HUES64 (cell line): ENCODE measurements around the gene UBXN10.

Experiments
- H3K27ac ChIP-seq: 2 replicates; pipeline ENCODE4 v1.7.0; 2013; ENCODE audit warnings: low read depth, low read length, inconsistent platforms
- H3K27me3 ChIP-seq: 2 replicates; pipeline ENCODE4 v1.6.1; 2013; ENCODE audit warnings: mild to moderate bottlenecking, low read length; ENCODE audit not compliant: insufficient read depth
- H3K36me3 ChIP-seq: 2 replicates; pipeline ENCODE4 v1.6.1; 2013; ENCODE audit warnings: mild to moderate bottlenecking, low read length; ENCODE audit not compliant: insufficient read depth
- H3K4me1 ChIP-seq: 2 replicates; pipeline ENCODE4 v1.6.1; 2013; ENCODE audit warnings: mild to moderate bottlenecking, low read length, moderate library complexity; ENCODE audit not compliant: insufficient read depth
- H3K4me3 ChIP-seq: 2 replicates; pipeline ENCODE4 v1.5.1; 2013; ENCODE audit warnings: mild to moderate bottlenecking, low read length, moderate library complexity
- H3K9ac ChIP-seq: 2 replicates; pipeline ENCODE4 v1.6.1; 2013; ENCODE audit warnings: mild to moderate bottlenecking, low read depth, low read length
- H3K9me3 ChIP-seq: 2 replicates; pipeline ENCODE4 v1.6.1; 2013; ENCODE audit warnings: low read depth, low read length; ENCODE audit not compliant: insufficient read depth
- WGBS: fragments of 150-250, 120-280 bp; methylation state at CpG from one replicate; pipeline ENCODE4 v1.1.7; 2013; ENCODE audit warnings: missing lambda C conversion rate; 5-methylcytosine and 5-hydroxymethylcytosine counted together

UBXN10 gene

DNA sequence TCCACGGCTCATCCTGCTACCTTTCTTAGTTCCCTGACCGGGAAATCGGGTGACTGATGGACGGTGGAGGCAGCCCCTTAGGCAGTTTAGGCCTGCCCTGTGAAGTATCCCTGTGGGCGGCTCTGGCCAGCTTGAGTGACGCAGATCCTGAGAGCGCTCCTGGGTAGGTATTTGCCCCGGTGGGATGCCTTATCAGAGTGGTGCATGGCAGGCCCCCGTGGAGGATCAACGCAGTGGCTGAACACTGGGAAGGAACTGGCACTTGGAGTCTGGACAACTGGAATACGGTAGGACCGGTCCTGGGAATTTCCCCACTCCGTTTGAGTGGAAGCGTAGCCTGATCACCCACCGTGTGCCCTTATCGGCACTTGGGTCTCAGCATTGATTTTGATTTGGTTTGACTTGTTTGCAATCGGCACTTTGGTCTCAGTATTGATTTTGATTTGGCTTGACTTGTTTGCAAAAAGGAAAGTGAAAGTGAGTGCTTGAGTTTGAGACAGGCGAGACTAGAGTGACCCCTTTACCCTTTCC lies 31.5 kb upstream of the UBXN10 start:
- Histone ChIP-seq H3K4me3 (no peak overlapping the region), H3K27ac (no peak overlapping the region)
- WGBS: 89% methylated on average over 18 of the region's 18 CpGs

DNA sequence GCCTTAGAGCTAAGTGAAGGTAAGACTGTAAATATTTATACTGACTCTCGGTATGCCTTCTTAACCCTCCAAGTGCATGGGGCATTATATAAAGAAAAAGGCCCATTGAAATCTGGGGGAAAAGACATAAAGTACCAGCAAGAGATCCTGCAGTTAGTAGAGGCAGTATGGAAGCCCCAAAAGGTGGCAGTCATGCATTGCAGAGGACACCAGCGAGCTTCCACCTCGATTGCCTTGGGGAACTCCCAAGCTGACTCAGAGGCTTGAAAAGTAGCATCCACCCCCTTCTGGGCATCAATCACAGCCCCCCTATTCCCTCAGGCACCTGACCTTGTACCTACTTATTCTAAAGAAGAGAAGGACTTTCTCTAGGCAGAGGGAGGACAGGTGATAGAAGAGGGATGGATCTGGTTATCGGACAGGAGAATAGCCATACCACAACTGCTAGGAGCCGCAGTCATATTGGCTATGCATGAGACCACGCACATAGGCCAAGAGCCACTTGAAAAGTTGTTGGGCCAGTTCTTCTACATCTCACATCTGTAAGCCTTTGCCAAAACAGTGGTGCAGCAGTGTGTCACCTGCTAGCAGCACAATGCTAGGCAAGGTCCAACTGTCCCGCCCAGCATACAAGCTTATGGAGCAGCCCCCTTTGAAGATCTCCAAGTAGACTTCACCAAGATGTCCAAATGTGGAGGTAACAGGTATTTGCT lies 27.4 kb upstream of the UBXN10 start:
- WGBS: 95% methylated on average over 7 of the region's 7 CpGs
- no peak overlapping the region for H3K27ac ChIP-seq
- H3K27me3 ChIP-seq: no peaks in the 10 kb centered on the region
- no peaks in the 10 kb centered on the region for H3K4me1 ChIP-seq
- H3K9me3 ChIP-seq: peaks cover 21% of the 10 kb centered on the region
- H3K9ac ChIP-seq: no peak overlapping the region
- no peak overlapping the region for H3K4me3 ChIP-seq
- no peaks in the 10 kb centered on the region for H3K36me3 ChIP-seq

More for the DNA sequence above, 31.5 kb upstream of the UBXN10 start:
- Histone ChIP-seq H3K27me3 (no peaks in the 10 kb centered on the region), H3K36me3 (no peaks in the 10 kb centered on the region), H3K4me1 (peaks cover 4% of the 10 kb centered on the region; the same call in 1 of the 2 replicates), H3K9me3 (no peaks in the 10 kb centered on the region), H3K9ac (no peak overlapping the region)

DNA sequence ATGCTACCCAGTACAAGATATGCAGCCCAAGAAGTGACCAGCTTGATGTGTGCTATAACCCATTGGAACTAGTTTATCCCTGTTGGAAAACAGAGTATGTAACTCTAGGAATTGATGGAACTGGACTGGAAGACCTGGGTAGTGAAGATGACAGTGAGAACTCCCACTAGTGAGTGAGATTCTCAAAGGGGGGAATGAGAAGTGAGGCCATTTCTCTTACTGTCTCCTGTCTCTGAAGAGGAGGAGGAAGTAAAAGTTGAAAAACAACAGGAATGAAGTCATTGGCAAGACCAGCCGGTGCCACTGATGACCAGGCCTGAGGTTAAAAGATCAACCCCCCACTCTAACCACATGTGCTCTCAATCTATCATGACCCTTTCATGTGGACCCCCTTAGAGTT lies 25.9 kb upstream of the UBXN10 start:
- no peak overlapping the region for H3K9ac ChIP-seq
- H3K27ac ChIP-seq: no peak overlapping the region
- H3K4me3 ChIP-seq: no peak overlapping the region
- WGBS: 95% methylated on average over 1 of the region's 1 CpG
- H3K9me3 ChIP-seq: peaks cover 21% of the 10 kb centered on the region
- no peaks in the 10 kb centered on the region for H3K36me3 ChIP-seq
- no peaks in the 10 kb centered on the region for H3K27me3 ChIP-seq
- H3K4me1 ChIP-seq: no peaks in the 10 kb centered on the region

DNA sequence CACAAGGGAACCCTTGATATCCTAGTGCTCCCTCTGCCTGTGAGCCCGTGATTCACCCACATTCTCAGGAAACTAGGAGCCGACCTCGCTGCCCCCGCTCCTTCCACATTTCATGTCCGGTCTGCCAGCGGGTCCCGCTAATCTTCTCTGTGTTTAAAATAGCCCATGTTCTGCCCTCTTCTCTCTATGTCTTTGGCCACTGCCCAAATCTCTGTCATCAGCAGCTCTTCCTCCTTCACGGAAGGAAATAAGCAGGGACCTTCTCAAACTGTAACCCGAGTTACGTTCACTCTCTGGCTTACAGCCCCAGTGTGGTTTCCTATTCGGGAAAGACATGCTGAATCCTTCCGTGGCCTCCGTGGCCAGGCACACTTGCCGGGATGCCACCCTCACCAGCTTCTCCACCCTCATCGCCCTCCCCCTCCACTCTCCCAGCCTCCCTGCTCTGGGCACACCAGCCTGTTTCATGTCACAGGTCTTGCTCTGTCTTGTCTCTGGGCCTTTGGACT lies 21.1 kb upstream of the UBXN10 start:
- Histone ChIP-seq H3K9ac (no peak overlapping the region), H3K9me3 (peaks cover 18% of the 10 kb centered on the region), H3K36me3 (no peaks in the 10 kb centered on the region), H3K27ac (no peak overlapping the region), H3K27me3 (no peaks in the 10 kb centered on the region), H3K4me3 (no peak overlapping the region), H3K4me1 (no peaks in the 10 kb centered on the region)
- 91% methylated on average over 15 of the region's 15 CpGs for WGBS

DNA sequence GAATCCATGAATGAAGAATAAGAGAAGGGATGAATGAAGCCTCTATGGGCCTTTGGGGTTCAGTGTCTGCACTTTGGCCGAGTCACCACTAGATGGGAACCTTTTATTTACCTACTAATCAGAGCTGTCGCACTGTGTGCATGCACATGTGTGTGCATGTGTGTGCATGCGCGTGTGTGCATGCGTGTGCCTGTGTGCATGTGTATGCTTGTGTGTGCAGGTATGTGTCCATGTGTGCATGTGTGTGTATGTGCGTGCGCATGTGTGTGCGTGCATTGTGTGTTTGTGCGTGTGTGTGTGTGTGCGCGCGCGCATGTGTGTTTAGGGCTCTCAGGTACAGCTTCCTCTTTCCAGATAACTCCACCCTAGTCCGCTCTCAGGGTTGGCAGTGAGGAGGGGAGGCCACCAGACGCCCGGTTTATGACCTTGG lies 20.4 kb upstream of the UBXN10 start:
- Histone ChIP-seq H3K27me3 (no peaks in the 10 kb centered on the region), H3K9me3 (peaks cover 11% of the 10 kb centered on the region), H3K36me3 (no peaks in the 10 kb centered on the region), H3K4me1 (no peaks in the 10 kb centered on the region), H3K4me3 (no peak overlapping the region), H3K27ac (no peak overlapping the region), H3K9ac (no peak overlapping the region)
- WGBS: 95% methylated on average over 12 of the region's 16 CpGs

DNA sequence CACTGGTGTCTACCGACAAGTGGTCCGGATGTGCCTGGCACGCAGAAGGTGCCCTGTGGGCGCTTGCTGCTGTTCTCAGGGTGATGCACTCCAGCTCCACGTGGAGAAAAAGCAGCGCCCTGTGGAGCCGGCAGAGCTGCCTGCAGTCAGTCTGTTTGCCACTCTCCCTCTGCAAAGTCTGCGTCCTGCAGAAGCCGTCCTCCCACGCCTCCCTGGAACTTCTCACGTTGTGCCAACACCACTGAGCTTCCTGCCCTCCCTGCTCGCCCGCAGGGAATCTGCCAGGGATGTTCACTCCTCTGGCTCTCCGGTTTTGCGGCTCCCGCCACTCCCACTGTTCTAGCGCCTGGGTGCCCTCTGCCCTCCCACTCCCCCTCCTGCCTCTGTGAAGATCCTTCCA lies 19.8 kb upstream of the UBXN10 start:
- WGBS: 82% methylated on average over 17 of the region's 17 CpGs
- H3K9ac ChIP-seq: no peak overlapping the region
- no peaks in the 10 kb centered on the region for H3K4me1 ChIP-seq
- no peaks in the 10 kb centered on the region for H3K36me3 ChIP-seq
- no peak overlapping the region for H3K27ac ChIP-seq
- H3K27me3 ChIP-seq: no peaks in the 10 kb centered on the region
- H3K4me3 ChIP-seq: no peak overlapping the region
- peaks cover 5% of the 10 kb centered on the region for H3K9me3 ChIP-seq

DNA sequence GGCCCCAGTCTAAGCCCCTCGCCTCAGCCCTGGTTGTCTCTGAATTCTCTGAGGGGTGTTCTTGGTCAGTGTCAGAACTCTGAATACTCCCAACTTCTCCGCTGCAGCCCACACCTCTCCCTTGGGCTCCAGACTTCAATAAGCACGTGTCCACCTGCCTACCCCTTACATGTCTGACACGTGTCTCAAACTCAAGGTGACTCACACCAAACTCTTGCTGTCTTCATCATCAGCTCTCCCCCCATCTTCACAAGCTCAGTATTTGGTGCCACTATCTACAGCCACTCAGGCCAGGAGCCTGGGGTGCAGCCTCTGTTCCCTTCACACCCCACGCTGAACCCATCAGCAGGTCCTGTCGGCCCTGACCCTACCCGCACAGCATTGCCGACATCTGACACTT lies 18.8 kb upstream of the UBXN10 start:
- H3K9me3 ChIP-seq: no peaks in the 10 kb centered on the region
- H3K9ac ChIP-seq: no peak overlapping the region
- no peak overlapping the region for H3K4me3 ChIP-seq
- no peaks in the 10 kb centered on the region for H3K4me1 ChIP-seq
- no peaks in the 10 kb centered on the region for H3K36me3 ChIP-seq
- H3K27me3 ChIP-seq: no peaks in the 10 kb centered on the region
- no peak overlapping the region for H3K27ac ChIP-seq
- 87% methylated on average over 7 of the region's 8 CpGs for WGBS

DNA sequence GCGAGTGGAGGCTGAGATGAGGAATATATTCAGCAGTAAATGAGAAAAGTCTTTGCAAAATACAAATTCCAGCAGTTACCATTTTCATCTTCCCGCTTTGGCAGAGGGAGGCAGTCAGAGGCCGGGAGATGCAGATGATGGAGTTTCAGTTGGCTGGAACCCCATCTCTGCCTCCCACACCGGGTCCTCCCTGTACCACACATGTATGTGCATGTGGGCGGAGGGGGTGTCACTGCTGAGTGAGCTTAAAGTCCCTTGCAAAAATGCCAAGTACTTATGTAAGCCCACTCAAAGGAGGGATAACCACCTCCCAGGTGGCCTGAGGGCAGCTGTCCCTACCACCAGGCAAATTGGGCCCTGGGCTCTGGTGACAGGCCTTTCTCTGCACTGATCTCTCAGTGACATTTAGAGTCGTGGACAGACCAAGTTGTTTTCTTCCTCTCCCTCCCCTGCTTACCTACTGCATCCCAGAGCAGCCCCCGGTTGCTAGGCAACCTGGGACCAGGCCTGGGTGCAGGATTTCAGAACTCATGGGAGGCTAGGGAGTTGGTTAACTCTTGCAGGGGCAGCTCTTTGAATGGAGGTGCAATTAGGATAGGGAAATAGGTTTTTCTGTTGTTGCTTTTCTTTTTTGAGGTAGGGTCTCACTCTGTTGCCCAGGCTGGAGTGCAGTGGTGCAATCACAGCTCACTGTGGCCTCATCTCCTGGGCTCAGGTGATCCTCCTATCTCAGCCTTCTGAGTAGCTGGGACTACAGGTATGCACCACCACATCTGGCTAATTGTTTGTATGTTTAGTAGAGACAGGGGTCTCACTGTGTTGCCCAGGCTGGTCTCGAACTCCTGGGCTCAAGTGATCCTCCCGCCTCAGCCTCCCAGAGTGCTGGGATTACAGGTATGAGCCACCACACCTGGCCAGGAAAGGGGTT lies 17.1 kb upstream of the UBXN10 start:
- H3K9me3 ChIP-seq: no peaks in the 10 kb centered on the region
- H3K36me3 ChIP-seq: no peaks in the 10 kb centered on the region
- no peak overlapping the region for H3K4me3 ChIP-seq
- H3K4me1 ChIP-seq: no peaks in the 10 kb centered on the region
- H3K27ac ChIP-seq: no peak overlapping the region
- 88% methylated on average over 9 of the region's 9 CpGs for WGBS
- no peak overlapping the region for H3K9ac ChIP-seq
- H3K27me3 ChIP-seq: no peaks in the 10 kb centered on the region

DNA sequence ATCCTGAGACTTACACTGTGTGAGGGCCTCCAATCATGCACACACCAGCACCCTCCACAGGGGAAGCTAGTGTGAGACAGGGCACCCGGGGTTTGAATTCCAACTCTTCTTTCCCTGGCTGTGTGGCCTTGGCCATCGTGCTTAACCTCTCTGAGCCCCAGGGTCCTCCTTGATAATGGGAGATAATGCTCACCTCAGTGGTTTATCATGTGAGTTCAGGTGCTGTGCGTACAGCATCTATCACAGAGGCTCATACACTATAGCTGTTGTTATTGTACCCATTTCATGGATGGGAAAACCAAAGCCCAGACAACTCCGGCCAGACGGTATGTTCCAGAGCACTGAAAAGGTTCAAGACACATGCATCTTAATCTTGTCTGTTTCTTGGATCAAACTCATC lies 16.0 kb upstream of the UBXN10 start:
- 98% methylated on average over 5 of the region's 5 CpGs for WGBS
- Histone ChIP-seq H3K27ac (no peak overlapping the region), H3K4me1 (no peaks in the 10 kb centered on the region), H3K27me3 (no peaks in the 10 kb centered on the region), H3K36me3 (no peaks in the 10 kb centered on the region), H3K4me3 (no peak overlapping the region), H3K9me3 (no peaks in the 10 kb centered on the region), H3K9ac (no peak overlapping the region)

DNA sequence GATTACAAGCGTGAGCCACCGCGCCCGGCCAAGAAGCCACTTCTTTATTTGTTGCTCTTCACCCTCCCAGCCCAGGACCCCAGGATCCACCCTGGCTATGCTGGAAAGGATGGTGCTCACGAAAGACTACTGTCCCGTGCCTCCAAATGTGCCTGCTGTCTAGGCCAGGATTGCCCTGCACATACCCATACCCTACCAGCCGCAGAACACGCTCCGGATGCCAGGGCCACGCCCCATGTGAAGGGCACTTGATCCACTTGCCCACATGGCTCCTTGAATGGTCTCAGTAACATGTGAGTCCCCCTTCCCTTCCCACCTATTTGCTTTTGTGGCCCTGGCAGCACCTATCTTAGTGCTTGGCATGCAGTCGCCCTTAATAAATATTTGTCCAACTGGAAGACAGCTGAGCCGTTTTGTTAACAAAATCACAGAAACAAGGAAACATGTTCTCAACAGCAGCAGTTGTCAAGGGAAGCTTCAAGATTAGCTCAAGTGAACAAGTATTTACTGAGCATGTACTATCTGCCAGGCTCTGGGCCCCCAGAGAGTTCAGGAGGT lies 13.8 kb upstream of the UBXN10 start:
- no peak overlapping the region for H3K27ac ChIP-seq
- no peak overlapping the region for H3K9ac ChIP-seq
- H3K27me3 ChIP-seq: no peaks in the 10 kb centered on the region
- 95% methylated on average over 12 of the region's 12 CpGs for WGBS
- H3K4me3 ChIP-seq: no peak overlapping the region
- H3K4me1 ChIP-seq: no peaks in the 10 kb centered on the region
- H3K36me3 ChIP-seq: no peaks in the 10 kb centered on the region
- no peaks in the 10 kb centered on the region for H3K9me3 ChIP-seq
